Liver (tissue), 9 donors: Measurements from ENCODE around the gene SELENOS. TPM values are rescaled to one million over a fixed set of nuclear protein-coding genes. Genes with fewer than 3 reads are reported as not detected.

Experiments used
- DNase-seq: peaks from one replicate; pipeline ENCODE4 v3.0.0-alpha.2; 2017; ENCODE audit warnings: low spot score
- H3K27ac ChIP-seq, 2 donors: one replicate each; pipeline ENCODE4 v1.7.0; 2013; ENCODE audit warnings: inconsistent platforms in 2 of 2, low read length in 2 of 2, control low read depth in 1 of 2, low read depth in 1 of 2, mild to moderate bottlenecking in 1 of 2
- H3K27me3 ChIP-seq, 4 donors: one replicate each; pipeline versions ENCODE4 v1.6.1 to v1.7.0; 2013; ENCODE audit warnings: low read length in 3 of 4, inconsistent platforms in 1 of 4, mild to moderate bottlenecking in 1 of 4, moderate library complexity in 1 of 4; ENCODE audit not compliant: control insufficient read depth in 4 of 4, insufficient read depth in 4 of 4
- H3K36me3 ChIP-seq, 4 donors: one replicate each; pipeline versions ENCODE4 v1.6.1 to v1.7.0; 2013; ENCODE audit warnings: low read length in 3 of 4, mild to moderate bottlenecking in 3 of 4, low read depth in 1 of 4, moderate library complexity in 1 of 4; ENCODE audit not compliant: control insufficient read depth in 4 of 4, insufficient read depth in 3 of 4
- H3K4me1 ChIP-seq, 4 donors: one replicate each; pipeline versions ENCODE4 v1.6.1 to v1.7.0; 2013; ENCODE audit warnings: low read length in 3 of 4, mild to moderate bottlenecking in 3 of 4, moderate library complexity in 1 of 4; ENCODE audit not compliant: control insufficient read depth in 4 of 4, insufficient read depth in 4 of 4
- H3K4me3 ChIP-seq, 3 donors: one replicate each; pipeline versions ENCODE4 v1.6.1 to v1.7.0; 2013; ENCODE audit warnings: low read length in 3 of 3, control low read depth in 1 of 3, low read depth in 1 of 3, mild to moderate bottlenecking in 1 of 3
- H3K9ac ChIP-seq, 2 donors: one replicate each; pipeline ENCODE4 v1.7.0; 2013; ENCODE audit warnings: low read length in 2 of 2, mild to moderate bottlenecking in 2 of 2, moderate library complexity in 2 of 2, control low read depth in 1 of 2, low read depth in 1 of 2
- H3K9me3 ChIP-seq, 4 donors: one replicate each; pipeline versions ENCODE4 v1.6.1 to v1.7.0; 2013; ENCODE audit warnings: low read length in 3 of 4; ENCODE audit not compliant: control insufficient read depth in 4 of 4
- ATF3 ChIP-seq: IDR thresholded peaks from 2 replicates; pipeline ENCODE4 v1.6.1; 2016; ENCODE audit warnings: antibody characterized with exemption
- CTCF ChIP-seq: fragments of 150-350 bp; IDR thresholded peaks from 2 replicates; pipeline ENCODE4 v1.5.1; 2017; ENCODE audit warnings: improper control_type of control experiment, low read depth, low read length; ENCODE audit not compliant: missing input control
- EGR1 ChIP-seq, 2 donors: IDR thresholded peaks; 2 replicates each; pipeline ENCODE4 v1.6.1; 2016 to 2018; ENCODE audit warnings: antibody characterized with exemption in 2 of 2, low read depth in 2 of 2
- FOXA1 ChIP-seq: IDR thresholded peaks from 2 replicates; pipeline ENCODE4 v1.6.1; 2016; ENCODE audit warnings: antibody characterized with exemption
- GABPA ChIP-seq, 2 donors: IDR thresholded peaks in 1 of 2; conservative IDR thresholded peaks in 1 of 2; 2 replicates each; pipeline ENCODE4 v1.6.1; 2016; ENCODE audit warnings: antibody characterized with exemption in 2 of 2, mild to moderate bottlenecking in 1 of 2, moderate library complexity in 1 of 2
- HNF4A ChIP-seq, 2 donors: conservative IDR thresholded peaks; 2 replicates each; pipeline ENCODE4 v1.6.1; 2016; ENCODE audit warnings: antibody characterized with exemption in 2 of 2, mild to moderate bottlenecking in 2 of 2
- HNF4G ChIP-seq: IDR thresholded peaks from 2 replicates; pipeline ENCODE4 v1.6.1; 2016; ENCODE audit warnings: antibody characterized with exemption
- JUND ChIP-seq, 2 donors: IDR thresholded peaks; 2 replicates each; pipeline ENCODE4 v1.6.1; 2016; ENCODE audit warnings: antibody characterized with exemption in 2 of 2
- MAX ChIP-seq: IDR thresholded peaks from 2 replicates; pipeline ENCODE4 v1.6.1; 2016; ENCODE audit warnings: antibody characterized with exemption
- NR2F2 ChIP-seq: IDR thresholded peaks from 2 replicates; pipeline ENCODE4 v1.6.1; 2016; ENCODE audit warnings: antibody characterized with exemption
- RAD21 ChIP-seq, 2 donors: IDR thresholded peaks; 2 replicates each; pipeline ENCODE4 v1.6.1; 2016; ENCODE audit warnings: antibody characterized with exemption in 2 of 2, mild to moderate bottlenecking in 2 of 2
- REST ChIP-seq: IDR thresholded peaks from 2 replicates; pipeline ENCODE4 v1.6.1; 2016; ENCODE audit warnings: antibody characterized with exemption, mild to moderate bottlenecking
- RXRA ChIP-seq, 2 donors: IDR thresholded peaks; 2 replicates each; pipeline ENCODE4 v1.6.1; 2017 to 2018; ENCODE audit warnings: antibody characterized with exemption in 2 of 2, mild to moderate bottlenecking in 1 of 2
- SP1 ChIP-seq: IDR thresholded peaks from 2 replicates; pipeline ENCODE4 v1.6.1; 2018; ENCODE audit warnings: antibody characterized with exemption, mild to moderate bottlenecking
- TAF1 ChIP-seq: conservative IDR thresholded peaks from 2 replicates; pipeline ENCODE4 v1.6.1; 2016; ENCODE audit warnings: antibody characterized with exemption, mild to moderate bottlenecking
- YY1 ChIP-seq: IDR thresholded peaks from 2 replicates; pipeline ENCODE4 v1.6.1; 2016; ENCODE audit warnings: antibody characterized with exemption, mild to moderate bottlenecking
- ZBTB33 ChIP-seq: IDR thresholded peaks from 2 replicates; pipeline ENCODE4 v1.6.1; 2016; ENCODE audit warnings: antibody characterized with exemption
- WGBS: extraction: QIAGEN DNeasy Blood & Tissue Kit; methylation state at CpG from one replicate; pipeline ENCODE4 v1.1.7; 2013; 5-methylcytosine and 5-hydroxymethylcytosine counted together
- polyA plus RNA-seq, 2 donors: library from polyadenylated mRNA; stranded (reverse) in 1 of 2; unstranded in 1 of 2; fragments of 200-250 nt in 1 of 2; fragments of >200 nt in 1 of 2; fragmentation: Nextera tagmentation in 1 of 2; extraction: Ambion mirVana in 1 of 2; gene quantifications; one replicate each; pipeline versions ENCODE4 v1.2.1 to v1.2.3, GENCODE V29; 2013 to 2015
- total RNA-seq, 2 donors: library from RNA; depleted of rRNA; stranded (reverse); fragments of >200 nt; gene quantifications; one replicate each; pipeline ENCODE4 v1.2.3, GENCODE V29; 2014
- donor health status: healthy.
- donor health status: healthy.
- donor health status: healthy.
- donor health status: healthy.
- donor health status: healthy.

SELENOS gene
- total RNA-seq (10 to 100 TPM; 25.8 to 66.4 TPM), polyA plus RNA-seq (10 to 100 TPM; 65.2 to 71.1 TPM)

- Histone ChIP-seq H3K27me3 (no peaks in the 10 kb centered on the region), H3K9ac (peak within 1 kb of the TSS; percentile 87 to 89), H3K9me3 (no peaks in the 10 kb centered on the region), H3K27ac (peak within 1 kb of the TSS; percentile 65 to 86), H3K36me3 (peaks cover 8 to 43% (median 35%) of the 10 kb centered on the region in 4 donors), H3K4me1 (peaks cover 2 to 28% (median 14%) of the 10 kb centered on the region in 4 donors), H3K4me3 (peak within 1 kb of the TSS; percentile 80 to 92 (median 86))
- WGBS, result under 1% methylated on average over 91 of the region's 91 CpGs
- DNase-seq, result peak; percentile 93
- TF ChIP-seq SP1 (peak; percentile 41), CTCF (no peak), ZBTB33 (no peak), HNF4A (conservative IDR thresholded peaks at IDR 0.05) (no peak), GABPA (IDR thresholded peaks at IDR 0.05 in 1 of 2, conservative IDR thresholded peaks at IDR 0.05 in 1 of 2) (peak in 1 of 2 donors; percentile 55), YY1 (no peak), EGR1 (IDR thresholded peaks at IDR 0.05; ENCODE audit: low read depth in 2 of 2) (no peak), REST (no peak), FOXA1 (no peak), MAX (no peak), TAF1 (no peak), JUND (IDR thresholded peaks at IDR 0.05) (no peak), RXRA (IDR thresholded peaks at IDR 0.05) (no peak), NR2F2 (no peak), HNF4G (no peak), ATF3 (no peak), RAD21 (IDR thresholded peaks at IDR 0.05) (no peak)
Measured at GRCh38 chr15:101277038-101277822, at the start of gene SELENOS. SELENOS (minus strand) TSS chr15:101277485; CDS start chr15:101277417, 68 bp downstream.
